ENCODE measurements around the gene AGMAT. TPM values are rescaled to one million over a fixed set of nuclear protein-coding genes. Genes with fewer than 3 reads are reported as not detected.

The AGMAT gene
- total RNA-seq, 2 experiments from 2014 or later = 3.8 to 4.6 TPM

DNA sequence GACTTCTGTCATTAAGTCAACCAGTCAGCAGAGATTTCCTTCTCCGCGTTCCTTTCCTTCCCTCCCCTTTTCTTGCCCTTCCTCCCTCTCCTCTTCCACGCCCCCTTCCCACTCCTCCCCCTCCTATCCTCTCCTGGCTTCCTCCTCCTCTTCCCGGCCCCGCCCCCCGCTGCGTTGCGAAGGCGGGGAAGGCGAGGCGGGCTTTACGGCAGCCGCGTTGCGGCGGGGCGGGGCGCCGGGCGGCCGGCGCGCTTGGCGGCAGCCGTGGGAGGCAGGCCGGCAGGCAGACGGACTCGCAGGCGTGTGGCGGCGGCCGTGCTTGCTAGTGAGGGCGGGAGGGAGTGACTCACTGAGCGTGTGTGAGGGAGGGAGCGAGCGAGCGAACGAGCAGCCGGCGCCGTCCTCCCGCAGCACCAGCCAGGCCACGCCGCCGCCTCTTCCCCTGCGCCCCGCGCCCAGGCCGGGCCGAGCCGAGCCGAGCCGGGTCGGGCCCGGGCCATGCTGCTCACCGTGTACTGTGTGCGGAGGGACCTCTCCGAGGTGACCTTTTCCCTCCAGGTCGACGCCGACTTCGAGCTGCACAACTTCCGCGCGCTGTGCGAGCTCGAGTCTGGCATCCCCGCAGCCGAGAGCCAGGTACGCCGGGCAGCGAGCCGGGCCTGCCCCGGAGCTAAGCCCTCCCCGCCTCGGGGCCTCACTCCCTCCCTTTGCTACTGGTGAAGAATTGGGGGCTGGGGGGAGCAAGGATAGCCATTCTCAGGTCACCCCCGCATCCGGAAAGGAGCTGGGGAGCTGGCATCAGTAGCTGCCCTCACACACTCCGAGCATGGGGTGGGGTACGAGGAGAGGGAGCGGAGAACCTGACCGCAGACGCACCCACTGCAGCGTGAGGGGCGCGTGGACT, 32.6 kb upstream of the AGMAT start, which contains the start of gene DDI2:
TSS of gene DDI2 (plus strand) at position 286 of the 904 bp plus-strand sequence. CDS start at position 499, 213 bp downstream.
- peak within 1 kb of the TSS; percentile 89 for H3K27ac Mint-ChIP-seq
- intact Hi-C loops (cut with DNase I, micrococcal nuclease) = loop anchor here (1.0 to 10.0 kb wide), 8 partner anchors 14 to 597 kb away; partner anchors contain the start of genes DNAJC16 (in 2 of the 2), ARHGEF19 (in 1 of the 2), PLEKHM2 (in 1 of the 2) and ZBTB17 (in 1 of the 2)
- peak within 1 kb of the TSS; percentile 97 for H3K4me3 Mint-ChIP-seq
- Histone ChIP-seq H3K4me3 (ENCODE audit: low read length) (peak within 1 kb of the TSS; percentile 91), H3K27me3 (ENCODE audit: control insufficient read depth in 1 of 2, insufficient read depth in 2 of 2, low read length in 2 of 2) (no peaks in the 10 kb centered on the region), H3K27ac (ENCODE audit: low read depth in 1 of 2, low read length in 2 of 2) (peak within 1 kb of the TSS; percentile 80 to 91), H3K36me3 (ENCODE audit: insufficient read depth, low read length) (peaks cover 6% of the 10 kb centered on the region), H3K4me1 (ENCODE audit: insufficient read depth, low read length) (peaks cover 46% of the 10 kb centered on the region), H3K9me3 (ENCODE audit: control insufficient read depth in 1 of 2, insufficient read depth in 1 of 2, low read length in 2 of 2) (no peaks in the 10 kb centered on the region)
- peaks cover 52% of the 10 kb centered on the region for H3K4me1 Mint-ChIP-seq (ENCODE audit: low read depth)
- peak; percentile 90 for ATAC-seq (ENCODE audit: poor library complexity)
- ChIA-PET CTCF (interaction anchor here (1.3 to 1.4 kb wide), 2 partner anchors 14 kb away, joined by 5 read pairs; no protein-coding TSS in a partner anchor), POLR2A (interaction anchor here (0.8 to 3.3 kb wide), 5 partner anchors 38 to 90 kb away, joined by 3 to 33 read pairs (median 4); no protein-coding TSS in a partner anchor)
- peaks cover 7% of the 10 kb centered on the region for H3K36me3 Mint-ChIP-seq (ENCODE audit: low read depth)
- H3K27me3 Mint-ChIP-seq = no peaks in the 10 kb centered on the region
- peak; percentile 84 to 97 (median 91) for DNase-seq
- TF ChIP-seq, protein P1, sequence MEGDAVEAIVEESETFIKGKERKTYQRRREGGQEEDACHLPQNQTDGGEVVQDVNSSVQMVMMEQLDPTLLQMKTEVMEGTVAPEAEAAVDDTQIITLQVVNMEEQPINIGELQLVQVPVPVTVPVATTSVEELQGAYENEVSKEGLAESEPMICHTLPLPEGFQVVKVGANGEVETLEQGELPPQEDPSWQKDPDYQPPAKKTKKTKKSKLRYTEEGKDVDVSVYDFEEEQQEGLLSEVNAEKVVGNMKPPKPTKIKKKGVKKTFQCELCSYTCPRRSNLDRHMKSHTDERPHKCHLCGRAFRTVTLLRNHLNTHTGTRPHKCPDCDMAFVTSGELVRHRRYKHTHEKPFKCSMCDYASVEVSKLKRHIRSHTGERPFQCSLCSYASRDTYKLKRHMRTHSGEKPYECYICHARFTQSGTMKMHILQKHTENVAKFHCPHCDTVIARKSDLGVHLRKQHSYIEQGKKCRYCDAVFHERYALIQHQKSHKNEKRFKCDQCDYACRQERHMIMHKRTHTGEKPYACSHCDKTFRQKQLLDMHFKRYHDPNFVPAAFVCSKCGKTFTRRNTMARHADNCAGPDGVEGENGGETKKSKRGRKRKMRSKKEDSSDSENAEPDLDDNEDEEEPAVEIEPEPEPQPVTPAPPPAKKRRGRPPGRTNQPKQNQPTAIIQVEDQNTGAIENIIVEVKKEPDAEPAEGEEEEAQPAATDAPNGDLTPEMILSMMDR (IDR thresholded peaks at IDR 0.05) = no peak
- H3K9me3 Mint-ChIP-seq = no peaks in the 10 kb centered on the region

DNA sequence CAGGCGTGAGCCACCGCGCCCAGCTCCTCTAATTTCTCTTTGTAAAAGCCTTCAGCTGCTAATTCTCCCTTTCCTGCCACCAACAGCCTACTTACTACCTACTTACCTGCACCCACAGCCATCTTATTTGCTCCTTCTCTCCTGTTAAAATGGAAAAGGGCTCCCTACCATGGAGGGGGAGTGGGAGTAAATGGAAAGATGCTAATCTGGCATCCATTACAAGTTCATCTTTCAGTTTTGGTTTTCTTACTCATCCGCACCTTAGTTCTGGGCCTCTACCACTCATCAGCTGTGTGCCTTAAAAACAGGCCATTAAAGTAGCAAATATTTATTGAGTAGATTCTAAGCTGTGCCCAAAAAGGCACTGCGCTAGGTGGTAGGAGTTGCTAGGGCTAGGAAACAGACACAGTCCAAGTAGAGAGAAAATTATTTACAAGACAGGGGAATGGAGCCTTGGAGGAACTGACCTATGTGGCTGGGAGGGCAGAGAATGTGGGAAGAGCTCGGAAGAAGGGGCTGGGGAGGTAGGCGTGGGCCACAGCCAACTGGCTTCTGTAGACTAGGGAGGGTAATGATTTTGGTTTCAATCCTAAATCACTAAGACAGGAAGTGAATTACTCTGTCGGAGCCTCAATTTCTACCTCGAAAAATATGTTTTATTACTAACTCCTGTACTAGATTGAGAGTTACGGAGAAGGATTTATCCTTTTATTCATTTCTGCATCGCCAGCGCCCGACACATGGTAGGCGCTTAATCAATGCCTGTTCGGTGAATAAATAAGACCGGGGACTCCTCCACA, 31.7 kb upstream of the AGMAT start:
- intact Hi-C loops (cut with DNase I, micrococcal nuclease) = loop anchor here (1.0 to 10.0 kb wide), 8 partner anchors 13 to 598 kb away; partner anchors contain the start of genes DNAJC16 (in 2 of the 2), ARHGEF19 (in 1 of the 2), PLEKHM2 (in 1 of the 2) and ZBTB17 (in 1 of the 2)
- peaks cover 7% of the 10 kb centered on the region for H3K36me3 Mint-ChIP-seq (ENCODE audit: low read depth)
- Histone ChIP-seq H3K4me1 (ENCODE audit: insufficient read depth, low read length) (peaks cover 39% of the 10 kb centered on the region), H3K9me3 (ENCODE audit: control insufficient read depth in 1 of 2, insufficient read depth in 1 of 2, low read length in 2 of 2) (no peaks in the 10 kb centered on the region), H3K27ac (ENCODE audit: low read depth in 1 of 2, low read length in 2 of 2) (peak overlapping the region; percentile 62 to 80), H3K36me3 (ENCODE audit: insufficient read depth, low read length) (peaks cover 2% of the 10 kb centered on the region), H3K4me3 (ENCODE audit: low read length) (peak overlapping the region; percentile 91), H3K27me3 (ENCODE audit: control insufficient read depth in 1 of 2, insufficient read depth in 2 of 2, low read length in 2 of 2) (no peaks in the 10 kb centered on the region)
- peak in 1 of 14 experiments; percentile 15 for DNase-seq
- H3K27me3 Mint-ChIP-seq = no peaks in the 10 kb centered on the region
- ChIA-PET CTCF (interaction anchor here (1.3 kb wide), 1 partner anchor 13 kb away, joined by 5 read pairs; no protein-coding TSS in a partner anchor), POLR2A (interaction anchor here (0.6 to 3.3 kb wide), 5 partner anchors 13 to 217 kb away, joined by 3 to 33 read pairs (median 3); no protein-coding TSS in a partner anchor)
- no peaks in the 10 kb centered on the region for H3K9me3 Mint-ChIP-seq
- H3K4me3 Mint-ChIP-seq = peak overlapping the region; percentile 97
- H3K27ac Mint-ChIP-seq = peak overlapping the region; percentile 89
- ATAC-seq (ENCODE audit: poor library complexity) = peak; percentile 6
- peaks cover 43% of the 10 kb centered on the region for H3K4me1 Mint-ChIP-seq (ENCODE audit: low read depth)
- TF ChIP-seq, protein P1 (IDR thresholded peaks at IDR 0.05) = no peak

DNA sequence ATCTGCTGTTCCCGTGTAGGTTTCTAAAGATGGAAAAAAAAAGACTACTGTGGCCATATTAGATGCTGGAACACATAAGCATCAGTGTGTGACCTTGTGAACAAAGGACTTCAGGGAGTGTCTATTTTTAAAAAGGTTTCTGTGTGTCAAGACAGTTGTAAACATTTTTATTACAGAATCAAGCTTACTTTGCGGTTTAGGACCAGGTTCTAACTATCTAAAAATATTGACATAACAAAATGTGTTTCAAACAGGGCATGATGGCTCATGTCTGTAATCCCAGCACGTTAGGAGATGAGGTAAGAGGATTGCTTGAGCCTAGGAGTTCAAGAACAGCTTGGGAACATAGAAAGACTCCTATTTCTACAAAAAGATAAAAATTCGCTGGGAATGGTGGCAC, 25.3 kb upstream of the AGMAT start:
- intact Hi-C loops (cut with DNase I, micrococcal nuclease) = loop anchor here in 1 of 2 experiments (10.0 kb wide), 2 partner anchors 365 to 605 kb away; partner anchors contain the start of genes ARHGEF19 and ZBTB17
- Histone ChIP-seq H3K36me3 (ENCODE audit: insufficient read depth, low read length) (no peaks in the 10 kb centered on the region), H3K4me1 (ENCODE audit: insufficient read depth, low read length) (no peaks in the 10 kb centered on the region), H3K27ac (ENCODE audit: low read depth in 1 of 2, low read length in 2 of 2) (no peak overlapping the region), H3K9me3 (ENCODE audit: control insufficient read depth in 1 of 2, insufficient read depth in 1 of 2, low read length in 2 of 2) (no peaks in the 10 kb centered on the region), H3K4me3 (ENCODE audit: low read length) (no peak overlapping the region), H3K27me3 (ENCODE audit: control insufficient read depth in 1 of 2, insufficient read depth in 2 of 2, low read length in 2 of 2) (no peaks in the 10 kb centered on the region)
- TF ChIP-seq, protein P1 (IDR thresholded peaks at IDR 0.05) = no peak
- no peaks in the 10 kb centered on the region for H3K36me3 Mint-ChIP-seq (ENCODE audit: low read depth)
- ATAC-seq (ENCODE audit: poor library complexity) = no peak
- no peaks in the 10 kb centered on the region for H3K4me1 Mint-ChIP-seq (ENCODE audit: low read depth)
- H3K27ac Mint-ChIP-seq = no peak overlapping the region
- POLR2A ChIA-PET = no interaction called here
- DNase-seq = no peak
- no peaks in the 10 kb centered on the region for H3K9me3 Mint-ChIP-seq
- no peak overlapping the region for H3K4me3 Mint-ChIP-seq
- CTCF ChIA-PET = no interaction called here
- no peaks in the 10 kb centered on the region for H3K27me3 Mint-ChIP-seq
